Astrocyte of the cerebellum (primary cell): ENCODE measurements around the gene CNOT1.

Experiments
- DNase-seq: peaks from one replicate; pipeline ENCODE4 v3.0.0-alpha.2; 2011; ENCODE audit warnings: low read depth
- H3K4me3 ChIP-seq: 2 replicates; pipeline ENCODE4 v1.5.1; 2011; ENCODE audit warnings: mild to moderate bottlenecking, low read depth, low read length, moderate library complexity
- in situ Hi-C: cut with HindIII; loops from 2 replicates; pipeline ENCODE4 v1.10.0; 2017; ENCODE audit warnings: low sequenced_read_pairs
- TF ChIP-seq, protein P1 (sequence below): IDR thresholded peaks from 2 replicates; pipeline ENCODE4 v1.5.1; 2012; ENCODE audit warnings: low read length, low read depth, moderate library complexity, mild to moderate bottlenecking; ENCODE audit errors: missing control alignments

The CNOT1 gene

DNA sequence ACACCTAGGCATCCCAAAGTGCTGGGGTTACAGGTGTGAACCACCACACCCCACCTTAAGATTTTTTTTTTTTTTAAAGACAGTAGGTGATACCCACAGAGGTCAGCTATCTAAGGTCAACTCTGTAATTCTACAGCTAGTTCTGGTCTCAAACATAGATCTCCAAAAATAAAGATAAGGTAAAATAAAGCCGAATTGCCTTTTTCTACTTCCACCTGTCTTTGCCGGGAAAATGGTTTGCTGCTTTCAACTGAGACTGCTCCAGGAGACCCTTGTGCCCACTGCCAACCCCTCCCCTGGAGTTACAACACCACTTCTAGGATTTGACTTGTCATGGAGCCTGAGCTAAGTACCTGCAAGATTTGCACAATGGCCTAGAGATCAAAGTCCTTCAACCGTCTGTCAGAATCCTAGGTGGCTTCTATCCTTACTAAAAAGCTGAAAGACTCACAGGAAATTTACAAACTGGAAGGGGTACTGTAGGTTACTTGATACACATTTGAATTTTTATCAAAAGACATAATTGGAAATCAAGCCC is 4.7 kb upstream of the CNOT1 start:
- in situ Hi-C loops, result no loop called here
- TF ChIP-seq, protein P1, sequence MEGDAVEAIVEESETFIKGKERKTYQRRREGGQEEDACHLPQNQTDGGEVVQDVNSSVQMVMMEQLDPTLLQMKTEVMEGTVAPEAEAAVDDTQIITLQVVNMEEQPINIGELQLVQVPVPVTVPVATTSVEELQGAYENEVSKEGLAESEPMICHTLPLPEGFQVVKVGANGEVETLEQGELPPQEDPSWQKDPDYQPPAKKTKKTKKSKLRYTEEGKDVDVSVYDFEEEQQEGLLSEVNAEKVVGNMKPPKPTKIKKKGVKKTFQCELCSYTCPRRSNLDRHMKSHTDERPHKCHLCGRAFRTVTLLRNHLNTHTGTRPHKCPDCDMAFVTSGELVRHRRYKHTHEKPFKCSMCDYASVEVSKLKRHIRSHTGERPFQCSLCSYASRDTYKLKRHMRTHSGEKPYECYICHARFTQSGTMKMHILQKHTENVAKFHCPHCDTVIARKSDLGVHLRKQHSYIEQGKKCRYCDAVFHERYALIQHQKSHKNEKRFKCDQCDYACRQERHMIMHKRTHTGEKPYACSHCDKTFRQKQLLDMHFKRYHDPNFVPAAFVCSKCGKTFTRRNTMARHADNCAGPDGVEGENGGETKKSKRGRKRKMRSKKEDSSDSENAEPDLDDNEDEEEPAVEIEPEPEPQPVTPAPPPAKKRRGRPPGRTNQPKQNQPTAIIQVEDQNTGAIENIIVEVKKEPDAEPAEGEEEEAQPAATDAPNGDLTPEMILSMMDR, result no peak
- DNase-seq, result no peak
- no peak overlapping the region for H3K4me3 ChIP-seq

DNA sequence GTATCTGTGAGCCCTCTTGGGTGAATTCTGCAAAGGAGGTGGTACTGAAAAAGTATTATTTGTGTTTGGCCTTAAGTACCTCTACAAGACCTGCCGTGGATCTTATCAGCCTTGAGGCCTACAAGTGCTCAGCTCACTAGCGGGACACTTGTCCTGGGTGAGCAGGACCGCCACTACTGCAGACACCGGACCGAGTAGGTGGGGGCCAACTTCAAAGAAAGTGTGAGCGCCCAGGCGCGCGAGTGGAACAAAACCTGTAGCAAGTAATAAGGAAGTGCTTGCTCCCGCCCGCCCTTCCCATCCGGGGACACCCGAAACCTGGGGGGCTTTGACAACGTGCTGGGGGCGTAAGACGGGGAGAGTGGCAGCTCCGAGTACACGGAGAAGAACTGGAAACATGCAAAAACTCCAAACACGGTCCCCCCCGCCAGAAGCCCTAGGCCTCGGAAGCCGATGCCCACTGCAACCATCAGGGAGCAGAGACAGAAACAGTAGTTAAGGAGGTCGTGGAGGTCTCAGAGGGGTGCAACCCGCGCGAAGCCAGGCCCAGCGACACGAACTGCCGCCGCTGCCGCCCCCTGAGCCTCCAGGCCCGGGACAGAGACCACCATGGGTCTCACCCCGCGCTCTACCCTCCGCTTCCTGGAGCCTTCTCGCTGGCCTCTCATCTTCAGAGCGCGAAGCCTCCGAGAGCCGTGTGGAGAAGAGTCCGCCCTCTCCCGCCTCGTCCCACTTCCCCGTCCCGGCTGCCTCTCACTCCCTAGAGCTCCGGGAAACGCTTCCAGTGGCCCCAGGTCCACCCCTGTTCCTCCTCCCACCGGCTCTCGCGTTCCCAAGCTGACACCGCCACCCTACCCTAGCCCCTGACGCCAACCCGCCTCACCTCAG is 537 bp downstream of the CNOT1 start:
- H3K4me3 ChIP-seq, result peak overlapping the region; percentile 99
- DNase-seq, result no peak
- in situ Hi-C loops, result loop anchor here (5.0 kb wide), 1 partner anchor 42 kb away; no protein-coding TSS in a partner anchor
- TF ChIP-seq, protein P1, result no peak

DNA sequence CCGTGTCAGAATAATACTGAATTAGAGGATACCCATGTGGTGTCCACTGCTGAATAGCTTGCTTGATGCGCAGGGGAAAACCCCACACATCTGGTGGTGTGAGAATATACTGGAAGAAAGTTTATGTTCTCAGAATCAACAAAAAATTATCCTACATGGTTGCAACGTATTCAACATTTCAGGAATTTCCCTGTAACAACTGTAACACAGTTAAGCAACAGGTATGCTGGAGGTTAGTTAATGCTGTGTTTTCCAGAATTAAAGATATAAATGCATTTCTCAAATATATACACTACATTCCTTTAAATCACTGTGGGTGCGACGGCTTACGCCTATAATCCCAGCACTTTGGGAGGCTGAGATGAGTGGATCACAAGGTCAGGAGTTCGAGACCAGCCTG is 5.4 kb downstream of the CNOT1 start:
- in situ Hi-C loops, result no loop called here
- no peak for DNase-seq
- TF ChIP-seq, protein P1, result no peak
- H3K4me3 ChIP-seq, result no peak overlapping the region

DNA sequence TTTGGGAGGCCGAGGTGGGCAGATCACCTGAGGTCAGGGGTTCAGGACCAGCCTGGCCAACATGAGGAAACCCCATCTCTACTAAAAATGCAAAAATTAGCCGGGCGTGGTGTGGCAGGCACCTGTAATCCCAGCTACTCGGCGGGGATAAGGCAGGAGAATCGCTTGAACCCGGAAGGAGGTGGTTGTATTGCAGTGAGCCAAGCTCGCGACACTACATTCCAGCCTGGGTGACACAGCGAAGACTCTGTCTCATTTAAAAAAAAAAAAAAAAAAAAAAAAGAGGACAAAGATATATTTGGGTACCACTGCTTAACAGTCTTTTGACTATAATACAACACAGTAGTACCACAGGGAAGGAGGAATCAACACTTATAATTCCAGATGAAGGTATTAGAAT is 9.2 kb downstream of the CNOT1 start:
- TF ChIP-seq, protein P1, result no peak
- DNase-seq, result no peak
- H3K4me3 ChIP-seq, result no peak overlapping the region
- in situ Hi-C loops, result no loop called here

DNA sequence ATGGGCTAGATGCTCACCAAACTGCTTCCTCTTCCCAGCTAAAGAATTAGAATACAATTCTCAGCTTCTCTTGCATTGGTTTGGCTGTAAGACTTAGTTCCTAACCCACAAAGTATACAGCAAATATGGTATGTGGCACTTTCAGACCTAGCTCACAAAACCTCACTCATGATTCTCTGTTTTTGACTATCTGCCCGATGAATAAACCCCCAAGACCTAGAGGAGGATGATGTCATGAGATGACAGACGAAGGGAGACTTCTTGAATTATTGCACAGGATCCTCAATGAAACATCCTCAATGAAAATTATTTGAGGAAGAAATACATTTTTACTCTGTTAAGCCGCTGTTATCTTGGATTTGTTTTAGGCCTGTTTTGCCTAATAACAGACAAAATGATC is 14.3 kb downstream of the CNOT1 start:
- no peak for DNase-seq
- H3K4me3 ChIP-seq, result no peak overlapping the region
- in situ Hi-C loops, result no loop called here
- TF ChIP-seq, protein P1, result no peak

DNA sequence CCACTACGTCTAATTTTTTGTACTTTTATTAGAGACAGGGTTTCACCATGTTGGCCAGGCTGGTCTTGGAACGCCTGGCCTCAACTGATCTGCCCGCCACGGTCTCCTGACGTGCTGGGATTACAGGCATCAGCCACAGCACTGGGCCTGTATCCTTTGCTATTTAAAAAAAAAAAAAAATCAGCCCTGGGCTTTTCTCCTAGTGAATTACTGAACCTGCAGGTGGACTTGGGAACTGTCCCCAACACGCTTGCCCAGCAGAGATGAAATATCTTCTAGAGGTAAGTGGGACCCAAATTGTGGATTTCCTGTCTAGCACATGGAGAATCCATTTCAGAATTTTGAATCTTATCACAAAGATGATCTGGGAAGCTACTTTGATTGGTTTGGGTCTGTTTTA is 14.8 kb downstream of the CNOT1 start:
- in situ Hi-C loops, result no loop called here
- no peak overlapping the region for H3K4me3 ChIP-seq
- DNase-seq, result no peak
- TF ChIP-seq, protein P1, result peak; percentile 4
